HepG2 (cell line): Measurements from ENCODE around the gene KLC3. TPM values are rescaled to one million over a fixed set of nuclear protein-coding genes. Genes with fewer than 3 reads are reported as not detected.

Experiments used
- ZFX ChIP-seq: sonication (generic); formaldehyde crosslinking; IDR thresholded peaks from 2 replicates; pipeline ENCODE4 v1.4.0; 2020; ENCODE audit warnings: mild to moderate bottlenecking, low read depth, missing genetic modification reagents, moderate library complexity
- polyA plus RNA-seq, 8 experiments: library from polyadenylated mRNA; depleted of rRNA in 3 of 8; stranded (reverse) in 7 of 8; unstranded in 1 of 8; fragments of >200 nt; fragmentation: Illumina TruSeq in 4 of 8; extraction: Trizol in 4 of 8; gene quantifications; 2 replicates each; pipeline versions ENCODE4 v1.2.1 to v1.2.3, GENCODE V29; 2011 to 2016; ENCODE audit warnings: low read depth in 4 of 8, missing spikeins in 1 of 8, mixed read lengths in 1 of 8; ENCODE audit not compliant: insufficient read depth in 1 of 8
- total RNA-seq, 5 experiments: library from RNA; depleted of rRNA; stranded (reverse); fragments of >200 nt; fragmentation: Illumina TruSeq; extraction: Trizol; gene quantifications; 2 replicates each; pipeline ENCODE4 v1.2.3, GENCODE V29; 2016; ENCODE audit warnings: low read depth in 1 of 5
- TF ChIP-seq, protein P1 (sequence below), 2 experiments: sonication (generic) in 1 of 2; formaldehyde crosslinking in 1 of 2; IDR thresholded peaks; 2 replicates each; pipeline versions ENCODE4 v1.6.1 to v1.9.0; 2014 to 2022; ENCODE audit warnings: antibody characterized with exemption in 1 of 2, borderline replicate concordance in 1 of 2, inconsistent platforms in 1 of 2, low read depth in 1 of 2, missing genetic modification reagents in 1 of 2
- TF ChIP-seq, protein P2 (sequence below): IDR thresholded peaks from 2 replicates; pipeline ENCODE4 v1.6.1; 2016; ENCODE audit warnings: mild to moderate bottlenecking
- TF ChIP-seq, protein P3 (sequence below): sonication (generic); formaldehyde crosslinking; IDR thresholded peaks from 2 replicates; pipeline ENCODE4 v1.4.0; 2020; ENCODE audit warnings: missing genetic modification reagents
- TF ChIP-seq, protein P4 (sequence below): sonication (generic); formaldehyde crosslinking; IDR thresholded peaks from 2 replicates; pipeline ENCODE4 v1.5.0; 2020; ENCODE audit warnings: missing genetic modification reagents, mild to moderate bottlenecking, borderline replicate concordance
- TF ChIP-seq, protein P5 (sequence below): IDR thresholded peaks from 2 replicates; pipeline ENCODE4 v1.6.1; 2012; ENCODE audit warnings: inconsistent platforms
- TF ChIP-seq, protein P6 (sequence below): sonication (generic); formaldehyde crosslinking; IDR thresholded peaks from 2 replicates; pipeline ENCODE4 v1.4.0; 2020; ENCODE audit warnings: missing genetic modification reagents

Gene KLC3
- total and polyA plus RNA-seq, 2 of the 13 experiments (the other 11 are each of a cell fraction or from before 2014, with no cell fraction given) = 0.13 TPM; not detected in 1

DNA sequence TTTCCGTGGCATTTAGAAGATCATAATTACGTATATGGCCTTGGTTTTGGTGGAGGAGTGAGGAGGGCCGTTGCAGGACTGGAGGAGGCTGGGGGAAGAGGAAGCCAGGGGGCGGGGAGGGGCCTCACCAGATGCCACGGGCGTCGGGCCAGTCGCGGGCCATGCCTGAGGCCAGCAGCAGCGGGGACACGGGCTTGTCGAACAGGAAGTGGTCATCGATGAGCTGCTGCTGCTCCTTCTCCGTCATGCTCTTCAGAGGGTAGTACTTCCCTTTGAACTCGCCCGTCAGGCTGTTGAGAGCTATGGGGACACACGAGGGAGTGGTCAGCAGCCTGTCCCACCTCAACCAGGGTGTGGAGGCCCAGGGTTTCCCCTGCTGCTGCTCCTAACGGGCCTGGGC, 28.9 kb upstream of the KLC3 start (continued):
- TF ChIP-seq, protein P1, sequence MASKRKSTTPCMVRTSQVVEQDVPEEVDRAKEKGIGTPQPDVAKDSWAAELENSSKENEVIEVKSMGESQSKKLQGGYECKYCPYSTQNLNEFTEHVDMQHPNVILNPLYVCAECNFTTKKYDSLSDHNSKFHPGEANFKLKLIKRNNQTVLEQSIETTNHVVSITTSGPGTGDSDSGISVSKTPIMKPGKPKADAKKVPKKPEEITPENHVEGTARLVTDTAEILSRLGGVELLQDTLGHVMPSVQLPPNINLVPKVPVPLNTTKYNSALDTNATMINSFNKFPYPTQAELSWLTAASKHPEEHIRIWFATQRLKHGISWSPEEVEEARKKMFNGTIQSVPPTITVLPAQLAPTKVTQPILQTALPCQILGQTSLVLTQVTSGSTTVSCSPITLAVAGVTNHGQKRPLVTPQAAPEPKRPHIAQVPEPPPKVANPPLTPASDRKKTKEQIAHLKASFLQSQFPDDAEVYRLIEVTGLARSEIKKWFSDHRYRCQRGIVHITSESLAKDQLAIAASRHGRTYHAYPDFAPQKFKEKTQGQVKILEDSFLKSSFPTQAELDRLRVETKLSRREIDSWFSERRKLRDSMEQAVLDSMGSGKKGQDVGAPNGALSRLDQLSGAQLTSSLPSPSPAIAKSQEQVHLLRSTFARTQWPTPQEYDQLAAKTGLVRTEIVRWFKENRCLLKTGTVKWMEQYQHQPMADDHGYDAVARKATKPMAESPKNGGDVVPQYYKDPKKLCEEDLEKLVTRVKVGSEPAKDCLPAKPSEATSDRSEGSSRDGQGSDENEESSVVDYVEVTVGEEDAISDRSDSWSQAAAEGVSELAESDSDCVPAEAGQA (IDR thresholded peaks at IDR 0.05; ENCODE audit: low read depth) = peak; percentile 77
- TF ChIP-seq, protein P1 (CRISPR knock-in tag; IDR thresholded peaks at IDR 0.05; ENCODE audit: borderline replicate concordance) = no peak
- TF ChIP-seq, protein P2, sequence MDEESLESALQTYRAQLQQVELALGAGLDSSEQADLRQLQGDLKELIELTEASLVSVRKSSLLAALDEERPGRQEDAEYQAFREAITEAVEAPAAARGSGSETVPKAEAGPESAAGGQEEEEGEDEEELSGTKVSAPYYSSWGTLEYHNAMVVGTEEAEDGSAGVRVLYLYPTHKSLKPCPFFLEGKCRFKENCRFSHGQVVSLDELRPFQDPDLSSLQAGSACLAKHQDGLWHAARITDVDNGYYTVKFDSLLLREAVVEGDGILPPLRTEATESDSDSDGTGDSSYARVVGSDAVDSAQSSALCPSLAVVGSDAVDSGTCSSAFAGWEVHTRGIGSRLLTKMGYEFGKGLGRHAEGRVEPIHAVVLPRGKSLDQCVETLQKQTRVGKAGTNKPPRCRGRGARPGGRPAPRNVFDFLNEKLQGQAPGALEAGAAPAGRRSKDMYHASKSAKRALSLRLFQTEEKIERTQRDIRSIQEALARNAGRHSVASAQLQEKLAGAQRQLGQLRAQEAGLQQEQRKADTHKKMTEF (CRISPR knock-in tag) = peak; percentile 31; the same call in 1 of the 2 replicates
- TF ChIP-seq, protein P3, sequence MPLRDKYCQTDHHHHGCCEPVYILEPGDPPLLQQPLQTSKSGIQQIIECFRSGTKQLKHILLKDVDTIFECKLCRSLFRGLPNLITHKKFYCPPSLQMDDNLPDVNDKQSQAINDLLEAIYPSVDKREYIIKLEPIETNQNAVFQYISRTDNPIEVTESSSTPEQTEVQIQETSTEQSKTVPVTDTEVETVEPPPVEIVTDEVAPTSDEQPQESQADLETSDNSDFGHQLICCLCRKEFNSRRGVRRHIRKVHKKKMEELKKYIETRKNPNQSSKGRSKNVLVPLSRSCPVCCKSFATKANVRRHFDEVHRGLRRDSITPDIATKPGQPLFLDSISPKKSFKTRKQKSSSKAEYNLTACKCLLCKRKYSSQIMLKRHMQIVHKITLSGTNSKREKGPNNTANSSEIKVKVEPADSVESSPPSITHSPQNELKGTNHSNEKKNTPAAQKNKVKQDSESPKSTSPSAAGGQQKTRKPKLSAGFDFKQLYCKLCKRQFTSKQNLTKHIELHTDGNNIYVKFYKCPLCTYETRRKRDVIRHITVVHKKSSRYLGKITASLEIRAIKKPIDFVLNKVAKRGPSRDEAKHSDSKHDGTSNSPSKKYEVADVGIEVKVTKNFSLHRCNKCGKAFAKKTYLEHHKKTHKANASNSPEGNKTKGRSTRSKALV (CRISPR knock-in tag) = no peak
- TF ChIP-seq ZFX (CRISPR knock-in tag) = peak; percentile 47
- TF ChIP-seq, protein P4, sequence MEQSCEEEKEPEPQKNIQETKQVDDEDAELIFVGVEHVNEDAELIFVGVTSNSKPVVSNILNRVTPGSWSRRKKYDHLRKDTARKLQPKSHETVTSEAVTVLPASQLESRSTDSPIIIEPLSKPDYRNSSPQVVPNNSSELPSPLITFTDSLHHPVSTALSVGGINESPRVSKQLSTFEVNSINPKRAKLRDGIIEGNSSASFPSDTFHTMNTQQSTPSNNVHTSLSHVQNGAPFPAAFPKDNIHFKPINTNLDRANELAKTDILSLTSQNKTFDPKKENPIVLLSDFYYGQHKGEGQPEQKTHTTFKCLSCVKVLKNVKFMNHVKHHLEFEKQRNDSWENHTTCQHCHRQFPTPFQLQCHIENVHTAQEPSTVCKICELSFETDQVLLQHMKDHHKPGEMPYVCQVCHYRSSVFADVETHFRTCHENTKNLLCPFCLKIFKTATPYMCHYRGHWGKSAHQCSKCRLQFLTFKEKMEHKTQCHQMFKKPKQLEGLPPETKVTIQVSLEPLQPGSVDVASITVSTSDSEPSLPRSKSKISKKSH (CRISPR knock-in tag) = no peak
- TF ChIP-seq, protein P5, sequence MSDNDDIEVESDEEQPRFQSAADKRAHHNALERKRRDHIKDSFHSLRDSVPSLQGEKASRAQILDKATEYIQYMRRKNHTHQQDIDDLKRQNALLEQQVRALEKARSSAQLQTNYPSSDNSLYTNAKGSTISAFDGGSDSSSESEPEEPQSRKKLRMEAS = peak; percentile 62; the same call in 1 of the 2 replicates
- TF ChIP-seq, protein P6, sequence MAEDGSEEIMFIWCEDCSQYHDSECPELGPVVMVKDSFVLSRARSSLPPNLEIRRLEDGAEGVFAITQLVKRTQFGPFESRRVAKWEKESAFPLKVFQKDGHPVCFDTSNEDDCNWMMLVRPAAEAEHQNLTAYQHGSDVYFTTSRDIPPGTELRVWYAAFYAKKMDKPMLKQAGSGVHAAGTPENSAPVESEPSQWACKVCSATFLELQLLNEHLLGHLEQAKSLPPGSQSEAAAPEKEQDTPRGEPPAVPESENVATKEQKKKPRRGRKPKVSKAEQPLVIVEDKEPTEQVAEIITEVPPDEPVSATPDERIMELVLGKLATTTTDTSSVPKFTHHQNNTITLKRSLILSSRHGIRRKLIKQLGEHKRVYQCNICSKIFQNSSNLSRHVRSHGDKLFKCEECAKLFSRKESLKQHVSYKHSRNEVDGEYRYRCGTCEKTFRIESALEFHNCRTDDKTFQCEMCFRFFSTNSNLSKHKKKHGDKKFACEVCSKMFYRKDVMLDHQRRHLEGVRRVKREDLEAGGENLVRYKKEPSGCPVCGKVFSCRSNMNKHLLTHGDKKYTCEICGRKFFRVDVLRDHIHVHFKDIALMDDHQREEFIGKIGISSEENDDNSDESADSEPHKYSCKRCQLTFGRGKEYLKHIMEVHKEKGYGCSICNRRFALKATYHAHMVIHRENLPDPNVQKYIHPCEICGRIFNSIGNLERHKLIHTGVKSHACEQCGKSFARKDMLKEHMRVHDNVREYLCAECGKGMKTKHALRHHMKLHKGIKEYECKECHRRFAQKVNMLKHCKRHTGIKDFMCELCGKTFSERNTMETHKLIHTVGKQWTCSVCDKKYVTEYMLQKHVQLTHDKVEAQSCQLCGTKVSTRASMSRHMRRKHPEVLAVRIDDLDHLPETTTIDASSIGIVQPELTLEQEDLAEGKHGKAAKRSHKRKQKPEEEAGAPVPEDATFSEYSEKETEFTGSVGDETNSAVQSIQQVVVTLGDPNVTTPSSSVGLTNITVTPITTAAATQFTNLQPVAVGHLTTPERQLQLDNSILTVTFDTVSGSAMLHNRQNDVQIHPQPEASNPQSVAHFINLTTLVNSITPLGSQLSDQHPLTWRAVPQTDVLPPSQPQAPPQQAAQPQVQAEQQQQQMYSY (CRISPR knock-in tag) = no peak
- TF ChIP-seq, all 625 proteins: peak for 16
